ENCODE data around the gene PLEKHH2. TPM values are rescaled to one million over a fixed set of nuclear protein-coding genes. Genes with fewer than 3 reads are reported as not detected.
"Not testable (repeated sequence)": the region's sequence is repeated elsewhere in the genome, so short reads cannot be mapped to it uniquely, and the experiment has no call there.

The PLEKHH2 gene
- total and polyA plus RNA-seq, 8 donors = 1.6 to 5.3 (median 3.3) TPM

DNA sequence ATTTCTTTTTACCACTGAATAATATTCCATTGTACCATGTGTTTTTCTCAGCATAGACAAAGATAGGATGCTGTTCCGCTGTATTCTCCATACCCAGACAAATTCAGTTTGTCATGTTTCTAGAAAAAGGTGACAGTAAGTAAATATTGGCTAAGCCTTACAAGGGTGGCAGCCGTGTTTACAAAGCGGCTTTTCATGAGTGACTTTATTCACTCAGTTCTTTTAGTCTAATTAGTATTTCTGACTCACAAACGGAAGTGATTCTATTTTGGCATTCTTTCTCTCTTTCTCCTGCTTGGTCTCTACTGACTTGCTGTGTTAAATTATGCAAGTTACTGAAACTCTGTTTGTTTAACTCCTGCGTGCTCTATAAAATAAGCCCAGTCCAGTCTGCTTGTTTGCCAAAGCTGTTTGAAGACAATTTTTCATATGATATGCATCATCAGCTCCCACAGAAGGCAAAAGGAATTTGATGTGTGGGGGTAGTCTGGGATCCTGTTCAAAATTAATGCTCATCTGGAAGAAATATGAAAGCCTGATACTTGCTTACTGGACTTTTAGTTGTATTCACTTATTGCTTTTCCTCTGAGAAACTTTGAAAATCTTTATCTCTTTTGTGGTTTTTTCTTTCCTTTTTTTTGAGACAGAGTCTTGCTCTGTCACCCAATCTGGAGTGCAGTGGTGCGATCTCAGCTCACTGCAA, 2.3 kb upstream of the PLEKHH2 start:
- Histone ChIP-seq H3K9me3 (no peaks in the 10 kb centered on the region), H3K4me3 (no peak overlapping the region), H3K27ac (peak overlapping the region in 2 of 4 donors; percentile 53 to 63), H3K4me1 (peaks cover 0 to 4% (median 0%) of the 10 kb centered on the region in 3 donors), H3K36me3 (no peaks in the 10 kb centered on the region), H3K27me3 (no peaks in the 10 kb centered on the region)
- FAIRE-seq (no peak), DNase-seq (no peak), ATAC-seq (peak; percentile 11 to 65 (median 46))
- intact Hi-C loops (cut with DNase I) = no loop called here
- 7% methylated on average over 6 of the region's 6 CpGs for WGBS, 2 donors
- TF ChIP-seq, protein P1, sequence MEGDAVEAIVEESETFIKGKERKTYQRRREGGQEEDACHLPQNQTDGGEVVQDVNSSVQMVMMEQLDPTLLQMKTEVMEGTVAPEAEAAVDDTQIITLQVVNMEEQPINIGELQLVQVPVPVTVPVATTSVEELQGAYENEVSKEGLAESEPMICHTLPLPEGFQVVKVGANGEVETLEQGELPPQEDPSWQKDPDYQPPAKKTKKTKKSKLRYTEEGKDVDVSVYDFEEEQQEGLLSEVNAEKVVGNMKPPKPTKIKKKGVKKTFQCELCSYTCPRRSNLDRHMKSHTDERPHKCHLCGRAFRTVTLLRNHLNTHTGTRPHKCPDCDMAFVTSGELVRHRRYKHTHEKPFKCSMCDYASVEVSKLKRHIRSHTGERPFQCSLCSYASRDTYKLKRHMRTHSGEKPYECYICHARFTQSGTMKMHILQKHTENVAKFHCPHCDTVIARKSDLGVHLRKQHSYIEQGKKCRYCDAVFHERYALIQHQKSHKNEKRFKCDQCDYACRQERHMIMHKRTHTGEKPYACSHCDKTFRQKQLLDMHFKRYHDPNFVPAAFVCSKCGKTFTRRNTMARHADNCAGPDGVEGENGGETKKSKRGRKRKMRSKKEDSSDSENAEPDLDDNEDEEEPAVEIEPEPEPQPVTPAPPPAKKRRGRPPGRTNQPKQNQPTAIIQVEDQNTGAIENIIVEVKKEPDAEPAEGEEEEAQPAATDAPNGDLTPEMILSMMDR (IDR thresholded peaks at IDR 0.05) = no peak

DNA sequence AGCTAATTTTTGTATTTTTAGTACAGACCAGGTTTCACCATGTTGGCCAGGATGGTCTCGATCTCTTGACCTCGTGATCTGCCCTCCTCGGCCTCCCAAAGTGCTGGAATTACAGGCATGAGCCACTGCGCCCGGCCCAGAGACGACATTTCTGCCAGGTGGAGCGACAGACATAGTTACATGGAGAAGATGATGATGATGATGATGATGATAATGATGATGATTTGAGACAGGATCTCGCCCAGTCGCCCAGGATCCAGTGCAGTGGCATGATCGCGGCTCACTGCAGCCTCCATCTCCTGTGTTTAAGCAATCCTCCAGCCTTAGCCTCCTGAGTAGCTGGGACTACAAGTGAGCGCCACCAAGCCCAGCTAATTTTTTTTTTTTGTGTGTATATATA, 907 bp upstream of the PLEKHH2 start:
- H3K4me1 ChIP-seq; ATAC-seq; H3K4me3 ChIP-seq; H3K27ac ChIP-seq; FAIRE-seq; H3K9me3 ChIP-seq; H3K36me3 ChIP-seq; H3K27me3 ChIP-seq; intact Hi-C loops (cut with DNase I): not testable (repeated sequence)
- WGBS, 2 donors = 91 to 92% methylated on average over 12 of the region's 12 CpGs
- DNase-seq = peak in 1 of 6 donors; percentile 33

DNA sequence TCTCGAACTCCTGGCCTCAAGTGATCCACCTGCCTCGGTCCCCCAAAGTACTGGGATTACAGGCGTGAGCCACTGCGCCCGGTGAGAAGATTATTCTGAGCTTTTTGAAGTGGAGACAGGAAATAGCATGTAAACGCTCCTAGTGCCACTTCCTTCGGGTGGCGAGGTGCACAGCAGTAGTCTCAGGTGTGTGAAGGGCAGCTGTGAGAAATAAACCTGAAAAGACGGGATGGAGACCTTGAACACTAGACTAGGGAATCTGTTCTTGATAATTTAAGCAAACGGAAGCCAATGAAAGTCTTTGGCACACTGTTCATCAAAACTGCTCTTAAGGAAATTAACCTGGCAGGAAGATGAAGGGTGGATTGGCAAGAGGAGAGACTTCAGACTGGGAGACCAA, 439 bp upstream of the PLEKHH2 start:
- Histone ChIP-seq H3K27ac (peak overlapping the region in 2 of 4 donors; percentile 56 to 64), H3K9me3 (no peaks in the 10 kb centered on the region), H3K27me3 (no peaks in the 10 kb centered on the region), H3K4me1 (peaks cover 0 to 4% (median 0%) of the 10 kb centered on the region in 3 donors), H3K36me3 (no peaks in the 10 kb centered on the region), H3K4me3 (peak overlapping the region in 3 of 4 donors; percentile 75 to 93 (median 79))
- DNase-seq (no peak), ATAC-seq (peak in 1 of 4 donors; percentile 4), FAIRE-seq (no peak)
- TF ChIP-seq, protein P1 (IDR thresholded peaks at IDR 0.05) = no peak
- intact Hi-C loops (cut with DNase I) = no loop called here
- 20 to 21% methylated on average over 10 of the region's 10 CpGs for WGBS, 2 donors

DNA sequence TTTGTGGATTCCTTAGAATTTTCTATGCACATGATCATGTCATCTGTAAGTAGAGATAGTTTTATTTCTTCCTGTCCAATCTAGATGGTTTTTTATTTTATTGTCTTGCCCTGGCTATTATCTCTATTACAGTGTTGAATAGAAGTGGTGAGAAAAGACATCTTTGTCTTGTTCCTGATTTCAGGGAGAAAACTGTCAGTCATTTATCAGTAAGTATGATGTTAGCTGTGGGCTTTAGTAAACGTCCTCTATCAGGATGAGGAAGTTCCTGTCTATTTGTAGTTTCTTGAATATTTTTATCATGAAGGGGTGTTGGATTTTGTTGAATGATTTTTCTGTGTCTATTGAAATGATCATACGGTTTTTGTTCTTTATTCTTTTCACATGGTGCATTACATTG, 5.3 kb downstream of the PLEKHH2 start:
- H3K4me3 ChIP-seq = no peak overlapping the region
- no peaks in the 10 kb centered on the region for H3K4me1 ChIP-seq
- WGBS, 2 donors = 43 to 46% methylated on average over 2 of the region's 2 CpGs
- DNase-seq (no peak), ATAC-seq (no peak), FAIRE-seq (no peak)
- intact Hi-C loops (cut with DNase I) = no loop called here
- H3K27me3 ChIP-seq = no peaks in the 10 kb centered on the region
- H3K27ac ChIP-seq = no peak overlapping the region
- no peaks in the 10 kb centered on the region for H3K9me3 ChIP-seq
- H3K36me3 ChIP-seq = no peaks in the 10 kb centered on the region
- TF ChIP-seq, protein P1 (IDR thresholded peaks at IDR 0.05) = no peak

DNA sequence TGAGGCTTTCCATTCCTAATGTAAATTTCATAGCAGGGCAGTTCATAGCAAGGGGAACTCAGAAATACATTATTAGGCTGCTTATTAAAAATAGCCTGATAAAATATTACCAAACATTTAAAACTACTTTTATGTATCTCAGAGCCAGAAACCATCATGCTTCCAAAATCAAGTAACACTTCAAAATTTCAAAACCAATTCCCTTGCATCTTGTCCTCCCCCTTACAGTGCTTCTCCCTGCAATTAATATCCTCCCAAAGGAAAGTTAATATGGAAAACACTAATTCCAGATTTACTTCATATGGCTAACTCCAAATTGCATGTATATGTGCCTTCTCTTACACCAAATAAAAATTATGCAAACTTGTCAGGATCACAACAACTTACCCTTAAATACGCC, 6.6 kb downstream of the PLEKHH2 start:
- intact Hi-C loops (cut with DNase I) = no loop called here
- no peak overlapping the region for H3K27ac ChIP-seq
- DNase-seq = no peak
- FAIRE-seq = no peak
- no peak for ATAC-seq
- TF ChIP-seq, protein P1 (IDR thresholded peaks at IDR 0.05) = no peak
- WGBS, 2 donors = 93 to 98% methylated on average over 1 of the region's 1 CpG
- no peaks in the 10 kb centered on the region for H3K9me3 ChIP-seq
- no peaks in the 10 kb centered on the region for H3K36me3 ChIP-seq
- no peak overlapping the region for H3K4me3 ChIP-seq
- H3K4me1 ChIP-seq = no peaks in the 10 kb centered on the region
- H3K27me3 ChIP-seq = no peaks in the 10 kb centered on the region
